Choroid plexus epithelial cell (primary cell): ENCODE results near the gene ASIC5.
A peak's percentile ranks its signal among the peaks of the same experiment; 100 is the strongest.
"Not testable (repeated sequence)": the region's sequence is repeated elsewhere in the genome, so short reads cannot be mapped to it uniquely, and the experiment has no call there.

Source experiments
- DNase-seq: peaks from one replicate; pipeline ENCODE4 v3.0.0-alpha.2; 2010; ENCODE audit warnings: low read depth
- H3K4me3 ChIP-seq: 2 replicates; pipeline ENCODE4 v1.5.1; 2011; ENCODE audit warnings: low read depth, mild to moderate bottlenecking, control low read depth, low read length, moderate library complexity
- TF ChIP-seq, protein P1 (sequence below): conservative IDR thresholded peaks from 2 replicates; pipeline ENCODE4 v1.5.1; 2011; ENCODE audit warnings: low read depth, mild to moderate bottlenecking, control low read depth, inconsistent platforms, low read length, moderate library complexity

The ASIC5 gene

DNA sequence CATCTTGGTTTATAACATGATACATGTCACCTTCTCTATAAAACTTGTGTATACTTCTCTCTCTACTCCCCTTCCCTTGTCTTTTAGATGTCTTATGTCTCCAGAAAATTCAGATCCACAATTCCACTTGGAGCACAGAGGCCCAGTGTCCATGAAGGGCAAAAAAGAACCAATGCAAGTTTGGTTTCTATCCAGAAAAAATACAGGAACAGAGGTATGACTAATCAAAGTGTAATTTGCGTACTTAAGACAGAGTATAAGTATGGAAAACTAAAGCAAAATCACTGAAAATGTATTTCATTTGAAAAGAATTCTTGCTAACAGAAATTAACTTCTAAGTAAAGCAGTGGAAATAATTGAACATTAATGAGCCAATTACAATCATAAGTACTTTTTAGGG is 61.1 kb downstream of the ASIC5 start:
- TF ChIP-seq, protein P1, sequence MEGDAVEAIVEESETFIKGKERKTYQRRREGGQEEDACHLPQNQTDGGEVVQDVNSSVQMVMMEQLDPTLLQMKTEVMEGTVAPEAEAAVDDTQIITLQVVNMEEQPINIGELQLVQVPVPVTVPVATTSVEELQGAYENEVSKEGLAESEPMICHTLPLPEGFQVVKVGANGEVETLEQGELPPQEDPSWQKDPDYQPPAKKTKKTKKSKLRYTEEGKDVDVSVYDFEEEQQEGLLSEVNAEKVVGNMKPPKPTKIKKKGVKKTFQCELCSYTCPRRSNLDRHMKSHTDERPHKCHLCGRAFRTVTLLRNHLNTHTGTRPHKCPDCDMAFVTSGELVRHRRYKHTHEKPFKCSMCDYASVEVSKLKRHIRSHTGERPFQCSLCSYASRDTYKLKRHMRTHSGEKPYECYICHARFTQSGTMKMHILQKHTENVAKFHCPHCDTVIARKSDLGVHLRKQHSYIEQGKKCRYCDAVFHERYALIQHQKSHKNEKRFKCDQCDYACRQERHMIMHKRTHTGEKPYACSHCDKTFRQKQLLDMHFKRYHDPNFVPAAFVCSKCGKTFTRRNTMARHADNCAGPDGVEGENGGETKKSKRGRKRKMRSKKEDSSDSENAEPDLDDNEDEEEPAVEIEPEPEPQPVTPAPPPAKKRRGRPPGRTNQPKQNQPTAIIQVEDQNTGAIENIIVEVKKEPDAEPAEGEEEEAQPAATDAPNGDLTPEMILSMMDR, result no peak
- H3K4me3 ChIP-seq, result no peak overlapping the region
- DNase-seq, result peak; percentile 58

GRCh38 chr4:155802190-155802959 is 63.7 kb downstream of the ASIC5 start:
- H3K4me3 ChIP-seq, result no peak overlapping the region
- DNase-seq, result no peak
- TF ChIP-seq, protein P1, result no peak

DNA sequence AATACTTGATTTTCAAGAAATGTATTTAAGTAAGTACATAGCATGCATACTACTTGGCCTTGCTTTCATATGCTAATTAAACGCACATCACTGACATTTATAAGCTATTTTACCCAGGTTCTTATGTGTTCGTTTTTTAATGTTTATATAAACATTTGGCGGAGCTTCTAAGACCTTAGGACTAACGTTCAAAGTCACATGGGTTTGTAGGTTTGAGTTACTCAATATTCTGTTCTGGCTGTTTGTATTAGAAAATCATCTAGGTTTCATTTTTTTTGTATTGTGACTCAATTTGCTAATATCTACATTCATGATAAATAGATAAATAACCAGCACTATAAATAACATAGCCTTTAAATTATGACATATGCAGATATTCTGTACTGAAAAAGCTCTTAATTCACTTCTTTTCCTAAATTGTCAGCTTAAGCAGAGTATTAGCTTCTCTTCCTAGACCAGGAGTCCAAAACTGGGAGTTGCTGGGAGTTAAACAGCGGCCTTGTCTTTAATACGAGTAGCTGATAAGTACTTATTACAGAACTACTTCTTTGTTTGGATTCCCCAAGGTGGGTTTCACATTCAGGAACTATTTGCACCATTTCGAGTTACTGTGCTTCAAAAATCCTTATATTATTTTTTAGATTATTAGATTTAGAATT is 65.3 kb downstream of the ASIC5 start:
- DNase-seq, result no peak
- no peak overlapping the region for H3K4me3 ChIP-seq
- TF ChIP-seq, protein P1, result no peak

DNA sequence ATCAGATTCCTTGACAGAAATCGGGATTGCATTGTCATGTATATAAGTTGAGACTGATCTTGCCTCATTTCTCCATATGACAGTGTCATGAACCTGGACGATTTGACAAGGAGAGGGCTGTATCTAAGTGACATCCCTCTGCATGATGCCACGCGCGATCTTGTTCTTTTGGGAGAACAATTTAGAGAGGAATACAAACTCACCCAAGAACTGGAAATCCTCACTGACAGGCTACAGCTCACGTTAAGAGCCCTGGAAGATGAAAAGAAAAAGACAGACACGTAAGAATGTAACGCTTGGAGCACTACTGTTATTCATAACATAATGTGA is 66.3 kb downstream of the ASIC5 start:
- TF ChIP-seq, protein P1, result no peak
- DNase-seq, result no peak
- no peak overlapping the region for H3K4me3 ChIP-seq

GRCh38 chr4:155799116-155799793 is 66.8 kb downstream of the ASIC5 start:
- no peak for DNase-seq
- TF ChIP-seq, protein P1, result no peak
- H3K4me3 ChIP-seq, result no peak overlapping the region

DNA sequence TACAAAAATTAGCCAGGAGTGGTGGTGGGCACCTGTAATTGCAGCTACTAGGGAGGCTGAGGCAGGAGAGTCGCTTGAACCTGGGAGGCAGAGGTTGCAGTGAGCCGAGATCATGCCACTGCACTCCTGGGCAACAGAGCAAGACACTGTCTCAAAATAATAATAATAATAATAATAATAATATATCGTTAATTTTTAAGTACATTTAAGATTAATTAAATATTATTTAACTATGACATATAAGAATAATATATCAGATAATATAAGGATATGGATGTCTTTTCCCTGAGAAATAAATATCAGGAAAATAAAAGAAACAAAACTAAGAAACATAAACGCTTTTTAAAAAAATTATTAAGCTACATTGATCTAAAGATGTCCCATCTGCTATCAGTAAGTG is 68.5 kb downstream of the ASIC5 start:
- H3K4me3 ChIP-seq, result not testable (repeated sequence)

GRCh38 chr4:155795991-155796390 is 70.1 kb downstream of the ASIC5 start:
- peak; percentile 57 for DNase-seq

More for the DNA sequence above, 68.5 kb downstream of the ASIC5 start:
- DNase-seq, result not testable (repeated sequence)

More at GRCh38 chr4:155795991-155796390, 70.1 kb downstream of the ASIC5 start:
- no peak overlapping the region for H3K4me3 ChIP-seq
- TF ChIP-seq, protein P1, result peak; percentile 66
